GM21390 (cell line): ENCODE data around the gene RCOR1.

Experiments used
- ATAC-seq: cut with Tn5 transposase; IDR thresholded peaks from one replicate; pipeline ENCODE4 v1.9.1; 2021; ENCODE audit not compliant: unreplicated experiment

The RCOR1 gene

DNA sequence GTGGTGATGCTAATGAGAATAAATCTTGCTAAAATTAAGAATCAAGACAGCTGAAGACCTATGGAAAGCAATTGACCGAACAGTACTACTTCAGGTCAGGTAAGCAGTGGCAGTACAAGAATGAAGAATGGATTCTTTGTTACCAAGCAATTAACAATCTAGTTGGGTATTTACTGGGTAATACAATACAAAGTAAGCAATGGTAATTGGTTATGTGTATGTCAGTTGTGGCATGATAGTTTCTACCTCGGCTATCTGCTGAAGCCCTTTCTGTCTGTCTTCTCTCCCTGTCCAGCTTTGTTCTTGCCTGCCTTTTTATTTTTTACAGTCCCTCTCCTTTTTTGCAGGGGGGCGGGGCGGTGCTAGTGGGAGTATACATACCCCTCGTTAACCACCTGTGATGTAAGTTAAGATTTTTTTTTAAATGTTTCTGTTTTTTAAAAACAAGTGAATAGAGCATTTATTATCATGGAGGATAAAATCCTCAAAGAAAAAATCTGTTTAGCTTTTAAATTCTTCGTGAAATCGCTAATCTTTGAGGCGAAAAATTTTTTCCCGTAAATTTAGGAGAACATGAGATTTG lies 75.9 kb downstream of the RCOR1 start:
- ATAC-seq: no peak

DNA sequence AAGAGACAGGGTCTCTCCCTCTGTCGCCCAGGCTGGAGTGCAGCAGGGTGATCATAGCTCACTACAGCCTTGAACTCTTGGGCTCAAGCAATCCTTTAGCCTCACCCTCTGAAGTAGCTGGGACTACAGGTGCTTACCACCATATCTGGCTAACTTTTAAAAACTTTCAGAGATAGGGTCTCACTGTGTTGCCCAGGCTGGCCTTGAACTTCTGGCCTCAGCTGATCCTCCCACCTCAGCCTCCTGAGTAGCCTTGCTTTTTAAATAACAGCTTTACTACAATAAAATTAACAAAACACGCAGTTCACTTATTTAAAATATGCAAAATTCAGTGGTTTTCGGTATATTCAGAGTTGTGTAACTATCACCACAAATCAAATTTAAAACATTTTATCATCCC lies 79.0 kb downstream of the RCOR1 start:
- no peak for ATAC-seq

DNA sequence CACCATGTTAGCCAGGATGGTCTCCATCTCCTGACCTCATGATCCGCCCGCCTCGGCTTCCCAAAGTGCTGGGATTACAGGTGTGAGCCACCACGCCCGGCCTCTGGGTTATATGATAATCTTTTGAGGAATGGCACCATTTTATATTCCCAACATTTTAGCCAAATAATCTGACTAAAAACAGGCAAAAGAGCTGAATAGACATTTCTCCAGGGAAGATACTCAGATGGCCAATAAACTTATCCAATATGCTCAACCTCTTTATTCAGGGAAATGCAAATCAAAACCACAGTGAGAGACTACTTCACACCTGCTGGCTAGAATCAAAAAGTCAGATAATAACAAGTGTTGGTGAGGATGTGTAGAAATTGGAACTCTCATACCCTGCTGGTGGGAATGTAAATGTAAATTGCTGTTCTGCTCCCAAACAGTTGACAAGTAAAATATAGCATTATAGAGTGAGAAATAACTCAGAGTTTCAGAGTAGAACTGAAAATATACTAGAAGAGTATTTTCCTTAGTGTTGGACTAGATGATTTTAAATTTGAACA lies 80.0 kb downstream of the RCOR1 start:
- ATAC-seq: no peak

DNA sequence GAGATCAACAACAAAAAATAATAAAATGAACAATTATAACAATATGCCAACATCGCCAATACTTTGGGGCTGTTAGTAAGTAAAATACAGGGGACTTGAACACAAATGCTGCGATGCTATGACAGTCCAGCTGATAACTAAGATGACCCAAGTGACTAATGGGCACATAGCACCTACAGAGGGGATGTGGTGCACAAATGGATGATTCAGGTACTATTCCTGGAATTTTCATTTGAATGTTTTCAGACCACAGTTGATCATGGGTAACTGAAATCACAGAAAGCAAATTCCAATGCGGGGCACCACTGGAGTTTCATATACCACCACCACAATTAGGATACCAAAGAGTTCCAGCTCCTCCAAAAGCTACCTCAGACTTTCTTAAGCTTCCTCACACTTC lies 82.9 kb downstream of the RCOR1 start:
- ATAC-seq: no peak

DNA sequence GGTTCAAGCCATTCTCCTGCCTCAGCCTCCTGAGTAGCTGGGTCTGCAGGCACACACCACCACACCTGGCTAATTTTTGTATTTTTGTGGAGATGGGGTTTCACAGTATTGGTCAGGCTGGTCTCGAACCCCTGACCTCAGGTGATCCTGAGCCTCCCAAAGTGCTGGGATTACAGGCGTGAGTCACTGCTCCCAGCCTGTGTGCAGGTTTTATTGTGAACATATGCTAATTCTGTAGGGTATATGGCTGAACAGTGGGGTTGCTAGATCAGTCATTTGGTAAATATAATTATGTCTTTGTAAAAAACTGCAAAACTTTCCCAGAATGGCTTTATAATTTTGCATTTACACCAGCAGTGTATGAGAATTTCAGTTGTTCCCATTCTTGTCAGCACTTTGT lies 85.9 kb downstream of the RCOR1 start:
- ATAC-seq: no peak

DNA sequence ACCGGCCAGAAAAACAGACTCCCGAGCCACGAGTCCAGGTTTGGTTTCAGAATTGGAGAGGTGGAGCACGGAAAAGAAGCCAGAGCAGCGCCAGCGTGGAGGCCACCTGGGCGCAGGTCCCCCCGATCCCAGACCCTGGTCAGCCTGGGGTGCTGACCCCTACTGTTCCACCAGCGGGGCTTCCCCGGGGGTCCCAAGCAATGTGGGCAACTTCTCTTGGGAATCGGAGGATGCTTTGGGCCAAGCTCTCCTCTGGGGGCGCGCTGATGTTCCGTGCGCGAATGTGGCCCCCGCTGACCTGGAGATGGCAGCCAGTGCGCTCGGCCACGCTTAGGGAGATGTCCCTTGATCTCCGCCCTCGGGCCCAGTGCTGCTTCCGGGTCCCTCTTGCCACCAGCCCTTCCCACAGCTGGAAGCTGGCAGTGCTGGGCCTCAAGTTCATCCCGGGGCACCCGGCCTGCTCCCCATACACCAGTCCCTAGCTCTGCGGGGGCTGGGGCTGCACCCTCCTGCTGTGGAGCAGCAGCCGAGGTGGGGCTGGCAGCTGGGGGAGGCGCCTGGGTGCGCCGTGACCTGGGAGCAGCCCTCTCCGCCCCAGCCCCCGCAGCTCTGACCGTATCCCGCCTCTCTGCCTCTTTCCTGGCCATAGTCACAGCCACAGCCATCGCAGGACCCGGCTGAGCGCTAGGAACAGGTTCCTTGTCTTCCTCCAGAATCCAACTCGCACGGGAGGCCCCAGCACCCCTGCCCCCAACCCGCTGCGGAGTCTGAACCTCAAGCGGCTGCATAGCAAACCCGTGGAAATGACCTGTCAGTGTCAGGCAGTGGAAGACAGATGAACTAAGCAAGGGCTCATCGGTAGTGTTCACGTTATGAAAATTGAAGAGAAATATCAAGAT lies 91.2 kb downstream of the RCOR1 start:
- ATAC-seq: no peak

DNA sequence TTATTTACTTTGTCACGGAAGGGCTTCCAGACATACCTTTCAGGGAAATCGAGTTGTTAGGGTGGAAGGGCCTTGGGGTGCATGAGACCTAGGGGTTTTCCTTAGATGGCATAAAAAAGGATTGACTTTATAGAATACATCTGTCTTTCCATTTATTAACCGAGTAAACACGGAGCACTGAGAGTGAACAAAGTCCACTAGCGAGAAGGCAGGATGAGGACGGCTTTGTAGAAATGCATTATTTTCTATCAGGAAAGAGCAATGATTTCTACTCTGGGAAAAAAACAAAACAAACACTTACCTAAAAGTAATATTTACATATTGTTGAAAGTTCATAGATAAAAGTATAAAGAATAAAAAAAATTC lies 91.8 kb downstream of the RCOR1 start:
- no peak for ATAC-seq

DNA sequence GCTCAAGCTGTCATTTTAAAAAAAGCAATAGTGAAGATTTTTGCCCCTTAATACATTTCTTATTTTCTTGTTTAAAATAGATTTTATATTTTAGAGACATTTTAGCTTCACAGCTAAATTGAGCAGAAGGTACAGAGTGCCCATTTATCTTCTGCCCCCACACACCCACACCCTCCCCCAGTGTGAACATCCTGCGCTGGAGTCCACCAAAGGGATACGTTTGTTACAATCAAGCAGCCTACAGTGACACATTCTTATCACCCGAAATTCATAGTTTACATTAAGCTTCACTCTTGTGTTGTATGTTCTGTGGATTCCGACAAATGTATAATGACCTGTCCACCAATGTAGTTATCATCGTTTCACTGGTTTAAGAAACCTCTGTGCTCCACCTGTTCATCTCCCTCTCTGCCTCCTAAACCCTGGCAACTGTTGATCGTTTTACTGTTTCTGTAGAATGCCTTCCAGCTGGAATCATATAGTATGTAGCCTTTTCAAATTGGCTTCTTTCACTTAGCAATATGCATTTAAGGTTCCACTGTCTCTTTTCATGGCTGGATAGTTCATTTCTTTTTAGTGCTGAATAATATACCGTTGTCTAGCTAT lies 93.8 kb downstream of the RCOR1 start:
- no peak for ATAC-seq

DNA sequence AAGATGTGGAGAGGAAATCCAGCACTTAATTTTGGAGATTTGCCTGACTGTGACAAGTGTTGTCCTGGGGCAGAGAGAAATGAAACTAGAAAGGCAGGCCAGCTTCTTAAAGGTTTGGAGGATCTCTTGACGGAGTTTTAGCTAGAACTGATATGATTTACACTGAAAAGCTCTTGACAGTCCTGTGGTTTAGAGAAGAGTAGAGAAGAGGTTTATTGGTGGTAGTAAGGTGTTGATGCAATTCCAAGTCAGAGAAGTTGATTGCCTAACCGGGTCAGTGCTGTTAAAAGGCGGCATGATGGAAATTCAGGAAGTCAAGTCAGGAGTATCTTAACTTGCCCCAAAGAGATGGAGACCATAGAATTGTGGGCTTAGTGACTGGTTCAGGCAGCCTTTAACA lies 95.8 kb downstream of the RCOR1 start:
- ATAC-seq: no peak

DNA sequence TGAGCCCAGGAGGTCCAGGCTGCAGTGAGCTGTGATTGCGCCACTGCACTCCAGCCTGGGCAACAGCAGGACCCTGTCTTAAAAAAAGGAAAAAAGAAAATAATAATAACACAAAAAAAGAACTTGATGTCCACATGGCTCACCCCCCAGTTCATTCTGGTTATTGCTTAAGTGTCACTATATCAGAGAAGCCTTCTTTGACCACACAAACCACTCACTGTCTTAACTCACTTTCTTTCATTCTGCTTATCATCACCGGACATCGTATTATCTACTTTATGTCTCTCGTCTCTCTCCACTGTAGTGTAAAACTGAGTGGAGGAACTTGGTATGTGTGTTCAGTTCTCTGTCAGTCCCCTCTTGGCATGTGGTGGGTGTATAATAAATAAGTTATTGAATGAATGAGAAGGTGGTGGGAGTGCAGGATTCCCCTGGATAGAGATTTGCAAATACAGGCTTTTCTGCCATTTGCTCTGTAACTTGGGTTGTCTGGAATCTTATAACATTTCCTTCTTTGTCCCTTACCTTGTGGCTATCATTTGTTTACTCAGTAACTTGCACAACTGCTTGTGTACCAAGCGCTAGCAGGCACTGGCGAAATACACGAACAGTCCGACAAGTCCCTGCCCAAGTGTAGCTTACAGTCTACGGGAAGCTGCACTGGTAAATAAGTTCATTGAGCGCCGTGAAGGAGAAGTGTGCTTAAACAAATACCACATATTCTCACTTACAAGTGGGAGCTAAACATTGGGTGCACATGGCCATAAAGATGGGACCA lies 98.2 kb downstream of the RCOR1 start:
- ATAC-seq: no peak

DNA sequence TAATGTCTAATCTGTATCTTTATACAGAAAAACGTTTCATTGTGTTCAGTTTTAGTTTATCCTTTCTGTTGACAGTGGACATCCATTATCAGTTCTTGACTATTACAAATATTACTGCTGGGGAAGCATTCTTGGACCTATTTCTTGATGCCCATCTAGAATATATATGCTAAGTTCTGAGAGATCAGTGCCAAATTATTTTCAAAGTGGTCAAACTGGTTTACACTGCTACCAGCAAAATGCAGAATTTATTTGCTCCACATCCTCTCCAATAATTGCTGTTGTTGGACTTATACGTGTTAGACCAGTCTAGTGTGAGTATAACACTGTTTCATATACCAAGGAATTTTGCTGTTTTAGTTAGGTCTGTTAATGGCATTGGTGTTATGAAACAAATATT lies 99.3 kb downstream of the RCOR1 start:
- no peak for ATAC-seq

DNA sequence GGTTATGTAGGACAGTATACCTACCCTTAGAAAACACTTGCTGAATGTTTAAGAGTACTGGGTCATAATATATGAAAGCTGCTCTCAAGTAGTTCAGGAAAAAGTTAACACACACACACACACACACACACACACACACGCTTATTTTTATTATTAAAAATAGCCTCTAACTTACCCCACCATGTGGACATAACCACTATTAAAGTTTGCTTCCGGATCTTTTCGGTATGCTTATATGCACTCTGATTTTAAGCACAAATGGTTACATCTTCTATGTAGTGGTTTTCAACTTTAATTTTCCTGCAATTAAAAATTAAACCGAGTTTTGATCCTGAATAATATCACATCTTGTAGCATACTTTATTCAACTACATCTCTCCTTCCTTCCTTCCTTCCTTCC lies 99.9 kb downstream of the RCOR1 start:
- ATAC-seq: no peak

DNA sequence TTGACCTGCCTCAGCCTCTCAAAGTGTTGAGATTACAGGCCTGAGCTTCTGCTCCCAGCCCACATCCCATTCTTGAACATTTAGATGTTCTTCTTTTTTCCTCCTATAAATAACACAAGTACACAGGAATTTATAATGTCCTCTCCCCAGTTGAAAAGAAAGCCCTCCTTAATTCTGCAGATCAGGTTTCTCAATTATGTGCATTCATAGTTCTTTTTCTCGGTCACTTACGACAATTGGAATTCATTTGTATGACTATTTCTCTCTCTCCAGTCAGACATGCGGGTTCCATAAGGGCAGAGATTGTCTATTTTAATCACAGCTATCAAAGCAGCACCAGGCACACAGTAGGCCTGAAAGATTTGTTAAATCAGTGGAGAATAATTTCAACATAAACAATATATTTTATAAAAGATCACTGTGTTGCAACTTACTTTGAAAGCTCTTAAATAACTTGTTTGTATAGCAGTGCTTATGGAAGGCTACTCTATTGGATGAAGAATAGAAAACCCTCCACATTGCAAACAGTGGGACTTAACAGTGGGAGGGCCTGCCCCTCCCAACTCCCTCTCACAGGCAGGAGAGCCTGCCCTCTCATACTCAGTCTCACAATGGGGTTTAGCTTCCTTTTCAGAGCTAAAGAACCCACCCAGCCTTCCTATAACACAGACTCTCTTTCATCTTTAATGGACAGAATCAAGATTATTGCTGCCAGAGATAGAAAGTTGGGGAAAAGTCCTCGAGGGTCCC lies 100.7 kb downstream of the RCOR1 start:
- no peak for ATAC-seq

DNA sequence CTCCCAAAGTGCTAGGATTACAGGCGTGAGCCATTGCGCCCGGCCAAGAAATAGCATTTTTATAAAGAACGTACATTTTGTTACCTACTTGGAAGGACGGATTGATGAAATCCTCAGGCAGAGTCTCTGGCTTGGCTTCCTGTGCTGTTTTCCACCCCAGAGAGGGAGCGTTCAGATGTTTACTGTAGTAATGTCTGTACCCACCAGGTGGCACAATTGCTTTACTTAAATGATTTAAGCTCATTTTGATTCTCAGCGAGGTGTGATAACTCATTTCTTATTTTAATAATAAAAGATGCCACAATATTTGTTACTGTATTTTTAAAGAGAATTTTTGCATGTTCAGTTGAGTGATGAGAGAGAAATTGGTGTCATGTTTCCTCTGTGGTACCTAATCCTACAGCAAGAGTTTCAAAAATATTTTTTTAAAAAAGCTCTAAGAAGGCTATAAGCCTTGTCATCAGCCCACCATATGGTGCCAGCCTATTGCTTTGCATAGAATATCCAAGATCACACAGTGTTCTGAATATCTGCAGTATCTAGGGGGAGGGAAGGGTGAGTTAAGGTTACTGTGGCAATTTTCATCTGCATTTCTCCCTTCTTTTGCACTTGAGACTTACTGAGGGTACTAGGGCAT lies 102.2 kb downstream of the RCOR1 start:
- ATAC-seq: no peak

DNA sequence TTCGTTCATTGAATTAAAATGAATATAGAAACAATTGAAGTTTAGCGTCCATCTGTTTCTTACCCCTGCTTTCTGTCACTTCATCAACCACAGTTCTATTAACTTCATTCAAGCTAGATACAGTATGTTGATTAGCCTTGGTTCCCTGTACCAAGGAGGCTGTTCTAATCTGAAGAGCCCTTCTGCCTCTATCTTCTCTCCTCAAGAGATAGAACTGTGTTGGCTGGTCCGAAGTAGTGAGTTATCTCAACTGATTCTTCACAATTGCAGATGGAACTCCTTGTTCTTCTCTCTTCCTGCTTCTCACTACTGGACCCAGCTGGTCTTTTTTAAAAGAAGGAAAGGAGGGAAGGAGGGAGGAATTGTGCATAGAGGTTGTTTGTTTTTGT lies 102.7 kb downstream of the RCOR1 start:
- ATAC-seq: no peak

DNA sequence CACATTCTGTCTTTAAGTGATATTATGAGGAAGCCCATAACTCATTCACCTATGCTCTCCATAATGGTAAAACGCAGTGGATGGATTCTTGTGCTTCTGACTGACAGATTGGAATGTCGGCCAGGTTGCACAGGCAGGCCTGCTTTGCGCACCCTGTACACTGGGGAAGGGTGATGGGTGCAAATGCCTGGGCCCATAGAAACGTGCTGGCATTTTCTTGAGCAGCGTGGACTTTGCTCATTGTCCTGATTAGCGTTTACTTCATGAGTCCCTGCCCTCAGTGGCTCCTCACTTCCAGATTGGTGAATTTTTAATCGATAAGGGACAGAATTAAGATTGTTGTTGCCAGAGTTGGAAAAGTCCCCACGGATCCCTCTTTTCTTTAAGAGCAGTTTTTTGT lies 103.9 kb downstream of the RCOR1 start:
- ATAC-seq: no peak

DNA sequence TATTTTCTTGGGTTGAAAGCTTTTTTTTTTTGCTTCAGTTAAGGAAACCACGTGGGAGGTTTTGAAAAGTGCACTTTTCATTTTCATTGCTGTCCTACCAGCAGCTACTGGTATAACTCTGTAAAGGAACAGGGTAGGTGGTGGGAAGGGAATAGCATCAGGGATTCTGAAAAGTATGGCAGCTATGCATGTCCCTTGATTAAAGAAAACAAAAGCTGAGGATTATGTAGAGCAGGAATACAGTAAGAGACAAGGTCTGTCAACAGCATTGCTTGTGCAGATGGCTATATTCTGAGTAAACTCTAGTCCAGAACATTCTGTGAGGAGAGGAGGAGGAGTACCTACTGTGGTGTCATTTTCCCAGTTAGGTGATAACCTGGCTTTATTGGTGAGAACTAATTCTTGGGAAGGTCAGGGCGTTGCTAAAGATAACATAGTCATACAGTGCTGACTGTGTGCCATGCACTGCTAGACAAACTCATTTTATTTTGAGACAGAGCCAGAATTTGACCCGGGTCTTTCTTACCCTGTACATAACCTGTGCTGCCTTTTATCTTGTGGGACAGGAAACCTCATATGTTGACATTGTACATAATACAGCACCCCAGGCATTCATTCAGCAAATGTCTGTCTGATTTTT lies 104.5 kb downstream of the RCOR1 start:
- no peak for ATAC-seq

DNA sequence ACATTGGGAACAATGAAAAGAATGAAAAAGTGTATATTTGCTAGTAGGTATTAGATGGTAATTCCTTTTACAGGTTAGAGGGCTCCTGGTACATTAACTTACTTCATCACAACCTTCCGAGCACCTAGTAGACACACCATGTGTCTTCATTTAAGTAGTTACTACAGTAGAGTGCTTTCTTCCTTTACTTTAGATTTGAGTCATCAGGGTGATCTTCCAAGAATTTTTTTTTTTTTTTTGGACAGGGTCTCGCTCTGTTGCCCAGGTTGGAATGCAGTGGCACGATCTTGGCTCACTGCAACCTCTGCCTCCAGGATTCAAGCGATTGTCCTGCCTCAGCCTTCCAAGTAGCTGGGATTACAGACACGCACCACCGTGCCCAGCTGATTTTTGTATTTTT lies 105.1 kb downstream of the RCOR1 start:
- no peak for ATAC-seq

DNA sequence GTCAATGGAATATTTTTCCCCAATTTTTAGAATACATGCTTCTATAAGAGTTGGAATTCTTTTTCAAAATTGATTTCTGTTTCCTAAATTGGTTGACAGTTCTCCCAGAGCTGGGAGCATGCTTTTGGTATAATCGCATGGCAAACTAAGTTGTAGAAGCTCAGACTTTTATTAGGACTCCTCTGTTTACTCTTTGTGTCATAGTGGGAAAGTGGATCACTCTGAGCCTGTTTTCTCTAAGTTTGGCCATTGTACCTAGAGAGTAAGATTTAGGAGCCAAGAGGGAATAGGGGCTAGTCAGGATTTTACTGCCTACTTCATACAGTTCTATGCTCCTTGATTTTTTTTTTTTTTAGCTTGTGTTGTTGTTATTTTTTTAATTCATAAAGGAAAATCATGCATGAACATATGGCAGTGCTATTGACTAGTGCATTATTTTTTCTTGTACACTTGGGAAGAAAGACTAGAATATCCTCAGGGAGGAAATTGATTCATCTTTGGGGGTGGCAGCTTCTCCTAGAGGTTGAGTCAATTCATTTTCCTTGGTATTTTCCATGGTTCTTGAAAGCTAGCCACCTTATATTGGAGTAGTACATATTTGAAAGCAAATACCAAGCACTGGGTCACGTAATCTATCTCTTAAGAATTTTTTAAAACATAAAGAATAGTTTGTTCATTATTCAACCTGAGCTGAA lies 107.1 kb downstream of the RCOR1 start:
- ATAC-seq: no peak
